ENCODE data around the gene EP300.
A peak's percentile ranks its signal among the peaks of the same experiment; 100 is the strongest.
"Not testable (repeated sequence)": the region's sequence is repeated elsewhere in the genome, so short reads cannot be mapped to it uniquely, and the experiment has no call there.

EP300 gene

DNA sequence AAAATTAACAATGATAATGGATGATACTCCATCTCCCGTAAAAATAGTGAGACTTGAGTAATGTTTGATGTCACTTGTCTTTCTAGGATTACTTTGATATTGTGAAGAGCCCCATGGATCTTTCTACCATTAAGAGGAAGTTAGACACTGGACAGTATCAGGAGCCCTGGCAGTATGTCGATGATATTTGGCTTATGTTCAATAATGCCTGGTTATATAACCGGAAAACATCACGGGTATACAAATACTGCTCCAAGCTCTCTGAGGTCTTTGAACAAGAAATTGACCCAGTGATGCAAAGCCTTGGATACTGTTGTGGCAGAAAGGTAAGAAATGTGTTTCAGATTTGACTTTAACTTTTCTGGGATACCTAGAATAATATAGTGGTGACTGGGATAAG, 64.7 kb downstream of the EP300 start:
- DNase-seq (ENCODE audit: low read depth): no peak

GRCh38 chr22:41169157-41169556, 76.8 kb downstream of the EP300 start:
- DNase-seq (ENCODE audit: low read depth): no peak

- no peak for DNase-seq (ENCODE audit: low read depth)
Measured at GRCh38 chr22:41171996-41172395, 79.6 kb downstream of the EP300 start.

GRCh38 chr22:41175546-41175945, 83.2 kb downstream of the EP300 start:
- no peak for DNase-seq (ENCODE audit: low read depth)

DNA sequence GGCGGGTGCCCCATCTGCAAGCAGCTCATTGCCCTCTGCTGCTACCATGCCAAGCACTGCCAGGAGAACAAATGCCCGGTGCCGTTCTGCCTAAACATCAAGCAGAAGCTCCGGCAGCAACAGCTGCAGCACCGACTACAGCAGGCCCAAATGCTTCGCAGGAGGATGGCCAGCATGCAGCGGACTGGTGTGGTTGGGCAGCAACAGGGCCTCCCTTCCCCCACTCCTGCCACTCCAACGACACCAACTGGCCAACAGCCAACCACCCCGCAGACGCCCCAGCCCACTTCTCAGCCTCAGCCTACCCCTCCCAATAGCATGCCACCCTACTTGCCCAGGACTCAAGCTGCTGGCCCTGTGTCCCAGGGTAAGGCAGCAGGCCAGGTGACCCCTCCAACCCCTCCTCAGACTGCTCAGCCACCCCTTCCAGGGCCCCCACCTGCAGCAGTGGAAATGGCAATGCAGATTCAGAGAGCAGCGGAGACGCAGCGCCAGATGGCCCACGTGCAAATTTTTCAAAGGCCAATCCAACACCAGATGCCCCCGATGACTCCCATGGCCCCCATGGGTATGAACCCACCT, 84.7 kb downstream of the EP300 start:
- DNase-seq (ENCODE audit: low read depth): no peak

DNA sequence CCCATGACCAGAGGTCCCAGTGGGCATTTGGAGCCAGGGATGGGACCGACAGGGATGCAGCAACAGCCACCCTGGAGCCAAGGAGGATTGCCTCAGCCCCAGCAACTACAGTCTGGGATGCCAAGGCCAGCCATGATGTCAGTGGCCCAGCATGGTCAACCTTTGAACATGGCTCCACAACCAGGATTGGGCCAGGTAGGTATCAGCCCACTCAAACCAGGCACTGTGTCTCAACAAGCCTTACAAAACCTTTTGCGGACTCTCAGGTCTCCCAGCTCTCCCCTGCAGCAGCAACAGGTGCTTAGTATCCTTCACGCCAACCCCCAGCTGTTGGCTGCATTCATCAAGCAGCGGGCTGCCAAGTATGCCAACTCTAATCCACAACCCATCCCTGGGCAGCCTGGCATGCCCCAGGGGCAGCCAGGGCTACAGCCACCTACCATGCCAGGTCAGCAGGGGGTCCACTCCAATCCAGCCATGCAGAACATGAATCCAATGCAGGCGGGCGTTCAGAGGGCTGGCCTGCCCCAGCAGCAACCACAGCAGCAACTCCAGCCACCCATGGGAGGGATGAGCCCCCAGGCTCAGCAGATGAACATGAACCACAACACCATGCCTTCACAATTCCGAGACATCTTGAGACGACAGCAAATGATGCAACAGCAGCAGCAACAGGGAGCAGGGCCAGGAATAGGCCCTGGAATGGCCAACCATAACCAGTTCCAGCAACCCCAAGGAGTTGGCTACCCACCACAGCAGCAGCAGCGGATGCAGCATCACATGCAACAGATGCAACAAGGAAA, 85.4 kb downstream of the EP300 start:
- no peak for DNase-seq (ENCODE audit: low read depth)

GRCh38 chr22:41178425-41178975, 86.1 kb downstream of the EP300 start:
- DNase-seq (ENCODE audit: low read depth): no peak

- DNase-seq (ENCODE audit: low read depth): not testable (repeated sequence)
Measured at GRCh38 chr22:41180362-41180761, 88.0 kb downstream of the EP300 start.

- no peak for DNase-seq (ENCODE audit: low read depth)
Measured at GRCh38 chr22:41180926-41181325, 88.5 kb downstream of the EP300 start.

GRCh38 chr22:41181349-41182241, 89.2 kb downstream of the EP300 start:
- no peak for DNase-seq (ENCODE audit: low read depth)

- no peak for DNase-seq (ENCODE audit: low read depth)
Measured at GRCh38 chr22:41184679-41185078, 92.3 kb downstream of the EP300 start.

GRCh38 chr22:41191467-41191866, 99.1 kb downstream of the EP300 start:
- DNase-seq (ENCODE audit: low read depth): no peak

DNA sequence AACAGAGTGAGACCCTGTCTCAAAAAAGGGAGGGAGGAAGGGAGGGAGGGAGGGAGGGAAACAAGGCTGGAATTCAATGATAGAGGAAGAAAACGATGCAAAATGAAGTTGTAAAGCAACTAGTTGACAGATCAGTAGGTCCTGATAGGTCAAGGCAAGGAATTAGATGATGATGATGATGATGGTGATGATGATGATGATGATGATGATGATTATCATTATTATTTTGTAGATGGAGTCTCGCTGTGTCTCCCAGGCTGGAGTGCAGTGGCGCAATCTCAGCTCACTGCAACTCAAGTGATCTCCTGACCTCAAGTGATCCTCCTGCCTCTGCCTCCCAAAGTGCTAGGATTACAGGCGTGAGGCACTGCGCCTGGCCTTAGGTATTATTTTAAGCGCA, 101.4 kb downstream of the EP300 start:
- no peak for DNase-seq (ENCODE audit: low read depth)

DNA sequence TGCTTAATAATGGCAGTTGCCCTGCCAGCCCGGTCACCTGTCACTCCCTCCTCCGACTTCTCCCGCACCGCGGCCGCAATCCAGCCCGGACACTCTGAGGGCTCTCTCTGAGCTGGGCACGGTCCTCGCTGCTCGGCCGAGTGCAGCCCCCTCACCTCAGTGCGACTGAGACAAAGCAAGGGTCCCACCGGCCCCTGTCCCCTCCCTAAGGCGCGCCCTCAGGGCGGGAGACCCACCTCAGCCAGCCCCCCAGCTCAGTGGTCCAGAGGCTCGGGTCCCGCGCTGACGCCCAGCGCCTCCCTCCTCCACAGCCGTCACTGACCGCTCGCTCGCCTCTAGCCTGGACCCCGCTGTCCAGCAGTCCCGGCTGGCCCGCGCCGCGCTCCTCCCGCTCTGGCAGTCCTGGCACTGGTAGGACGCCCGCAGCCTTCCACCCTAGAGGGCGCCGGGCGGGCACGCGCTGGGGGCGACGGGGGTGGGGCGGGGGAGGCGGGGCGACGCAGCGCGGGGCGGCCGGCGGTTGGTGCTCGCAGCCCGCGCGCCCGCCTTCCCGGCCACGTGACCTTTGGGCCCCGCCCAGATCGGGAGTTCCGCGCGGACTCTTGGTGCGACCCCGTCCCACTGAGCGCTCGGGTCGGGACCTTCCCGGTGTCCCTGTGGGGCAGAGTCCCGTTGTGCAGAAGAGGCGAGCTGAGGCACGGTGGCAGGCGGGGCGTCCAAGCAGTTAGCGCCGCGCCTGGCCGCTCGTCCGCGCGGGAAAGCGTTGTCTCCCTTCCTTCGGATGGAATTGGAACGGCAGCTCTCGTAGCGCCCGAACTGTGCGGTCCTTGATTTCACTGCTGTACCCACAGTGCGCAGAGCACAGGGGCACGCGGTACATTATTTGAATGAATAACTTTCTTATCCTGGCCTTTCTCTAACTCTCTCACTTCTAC, 104.9 kb downstream of the EP300 start:
- peak; percentile 81 for DNase-seq (ENCODE audit: low read depth)

DNA sequence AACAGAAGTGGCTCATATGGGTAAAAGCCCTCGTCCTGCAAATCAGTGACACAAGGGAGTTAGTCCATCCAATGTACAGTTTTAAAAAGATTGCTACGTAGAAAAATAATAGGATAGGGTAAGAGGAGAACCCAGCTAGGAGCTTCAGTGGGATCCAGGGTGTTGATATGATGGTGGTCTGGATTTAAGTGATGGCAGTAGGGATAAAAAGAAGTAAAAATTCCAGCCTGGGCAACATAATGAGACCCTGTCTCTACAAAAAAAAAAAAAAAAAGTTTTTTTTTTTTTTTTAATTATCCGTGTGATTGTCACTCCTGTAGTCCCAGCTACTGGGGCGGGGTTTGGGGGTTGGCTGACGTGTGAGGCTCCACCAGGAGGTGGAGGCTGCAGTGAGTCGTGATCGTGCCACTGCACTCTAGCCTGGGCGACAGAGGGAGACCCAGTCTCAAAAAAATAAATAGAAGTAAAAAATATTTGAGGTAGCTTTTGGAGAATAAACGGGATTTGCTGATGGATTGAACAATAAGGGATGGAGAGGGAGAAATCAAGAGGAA, 105.7 kb downstream of the EP300 start:
- peak; percentile 55 for DNase-seq (ENCODE audit: low read depth)

- no peak for DNase-seq (ENCODE audit: low read depth)
Measured at GRCh38 chr22:41201141-41201540, 108.7 kb downstream of the EP300 start.

DNA sequence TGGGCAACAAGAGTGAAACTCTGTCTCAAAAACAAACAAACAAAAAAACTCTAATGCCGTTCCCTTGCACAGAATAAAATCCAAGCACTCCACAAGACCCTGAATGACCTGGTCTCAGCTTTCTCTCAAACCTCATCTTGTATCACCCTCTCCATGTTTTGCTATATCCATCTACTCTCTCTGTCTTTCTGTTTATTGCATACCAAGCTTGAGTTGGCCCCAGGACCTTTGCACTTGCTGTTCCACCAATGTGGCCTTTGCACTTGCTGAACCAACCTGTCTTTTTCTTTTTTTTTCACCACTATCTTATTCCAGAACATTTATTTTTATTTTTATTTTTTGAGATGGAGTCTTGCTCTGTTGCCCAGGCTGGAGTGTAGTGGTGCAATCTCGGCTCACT, 110.7 kb downstream of the EP300 start:
- DNase-seq (ENCODE audit: low read depth): no peak

DNA sequence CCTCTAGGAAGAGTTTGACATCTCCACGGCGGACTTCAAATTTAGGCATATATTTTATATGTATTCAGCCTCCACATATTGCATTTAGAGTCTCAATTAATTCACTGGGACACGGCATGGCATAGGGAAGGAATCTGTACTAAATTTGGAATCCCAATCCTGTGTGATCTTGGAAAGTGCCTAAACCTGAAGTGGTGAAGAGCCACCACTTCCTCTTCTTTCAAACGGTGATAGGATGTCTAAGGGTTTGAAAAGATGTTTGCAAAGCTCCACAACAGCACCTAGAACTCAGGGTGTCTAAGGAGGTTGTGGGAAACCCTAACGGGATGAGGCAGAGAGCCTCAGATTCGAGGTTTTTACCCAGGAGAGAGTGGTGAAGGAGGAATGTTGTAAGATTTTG, 111.7 kb downstream of the EP300 start:
- no peak for DNase-seq (ENCODE audit: low read depth)

- DNase-seq (ENCODE audit: low read depth): peak; percentile 99
Measured at GRCh38 chr22:41204992-41205900, 112.9 kb downstream of the EP300 start, which contains the start of gene L3MBTL2. Gene L3MBTL2 (plus strand): TSS chr22:41205312. CDS start chr22:41205363, 51 bp downstream.

GRCh38 chr22:41206719-41207118, 114.3 kb downstream of the EP300 start:
- no peak for DNase-seq (ENCODE audit: low read depth)

All from activated T-cell treated with anti-CD3 and anti-CD28 coated beads for 48 hours (primary cell).